DMS79 (cell line): Measurements from ENCODE around the gene PRKCB.
"Not testable (repeated sequence)": the region's sequence is repeated elsewhere in the genome, so short reads cannot be mapped to it uniquely, and the experiment has no call there.

Experiments
- DNase-seq: peaks from one replicate; lab custom pipeline; 2025; lab: John Stamatoyannopoulos, UW

Gene PRKCB

DNA sequence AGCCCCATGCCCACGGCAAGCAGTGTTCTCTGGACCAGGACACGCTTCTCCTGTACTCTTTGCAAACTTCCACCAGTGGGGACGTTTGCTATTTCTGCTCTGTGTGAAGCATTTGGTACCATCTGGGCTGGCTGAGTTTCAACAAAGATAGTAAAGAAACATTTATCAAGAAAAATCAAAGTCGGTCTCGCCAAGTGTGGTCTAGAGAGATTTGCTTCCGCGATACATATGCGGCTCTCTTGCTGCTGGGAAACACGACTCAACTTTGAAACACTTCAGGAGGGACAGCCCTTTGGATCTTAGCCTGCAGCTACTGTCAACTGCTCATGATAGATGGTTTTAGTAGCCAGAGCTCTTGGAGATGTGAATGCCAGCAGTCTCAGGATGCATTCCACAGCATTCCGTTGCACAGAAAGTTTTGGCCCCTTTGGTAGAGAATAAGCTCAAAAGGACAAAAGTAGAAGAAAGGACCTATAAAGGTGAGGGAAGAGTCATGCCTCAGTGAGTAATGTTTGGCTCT is 252.2 kb downstream of the PRKCB start:
- DNase-seq, result no peak

DNA sequence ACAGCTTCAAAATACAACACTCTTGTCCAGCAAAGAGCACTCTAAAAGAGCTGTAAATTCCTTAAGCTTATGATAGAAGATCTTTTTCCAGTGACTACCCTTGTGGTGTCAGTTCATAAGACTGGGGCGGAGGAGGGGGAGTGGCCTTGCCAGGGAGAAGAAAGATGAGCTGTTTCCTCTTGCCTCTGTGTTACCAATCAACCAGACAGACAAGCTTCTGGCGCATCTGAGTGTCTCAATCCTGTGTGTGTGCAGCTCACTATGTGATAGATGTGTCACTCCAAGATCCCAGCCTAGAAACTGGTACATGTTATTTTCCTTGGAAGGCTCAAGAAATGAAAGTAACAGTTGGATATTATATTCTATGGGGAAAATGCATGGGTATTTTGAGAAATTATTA is 253.0 kb downstream of the PRKCB start:
- DNase-seq, result no peak

DNA sequence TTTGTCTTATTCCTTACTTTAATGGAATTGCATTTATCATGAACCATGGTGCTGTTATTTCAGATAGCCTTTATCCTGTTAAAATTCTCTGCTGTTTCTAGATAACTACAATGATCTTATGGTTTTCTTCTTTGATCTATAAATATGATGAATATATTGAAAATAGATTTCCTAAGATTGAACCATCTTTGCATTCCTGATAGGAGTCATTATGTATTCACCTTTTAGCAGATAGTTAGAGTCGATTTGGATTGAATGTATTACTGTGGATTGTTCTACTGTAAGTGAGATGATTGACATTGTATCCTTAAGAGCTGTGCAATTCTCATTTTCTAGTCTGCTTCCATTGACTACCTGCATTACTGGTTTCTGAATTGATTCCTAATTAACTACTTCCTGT is 255.3 kb downstream of the PRKCB start:
- no peak for DNase-seq

DNA sequence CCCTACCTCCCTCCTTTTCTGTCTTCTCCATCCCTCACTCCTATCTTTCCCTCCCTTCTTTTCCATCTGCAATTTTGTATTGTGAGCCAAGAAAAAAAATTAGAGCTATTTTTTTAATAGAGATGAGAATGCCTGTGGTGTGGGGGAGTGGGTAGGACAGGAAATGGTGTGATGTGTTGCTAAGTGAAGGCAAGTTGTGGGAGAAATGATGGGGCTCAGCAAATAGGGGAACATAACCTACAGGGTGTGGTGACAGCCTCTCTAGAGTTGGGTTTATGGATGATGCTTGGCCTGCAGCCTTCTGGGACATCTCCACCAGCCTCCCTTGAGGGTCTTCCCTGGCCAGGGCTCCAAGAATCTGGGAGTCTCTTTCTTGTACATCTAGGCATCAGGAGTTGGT is 257.3 kb downstream of the PRKCB start:
- DNase-seq, result no peak

DNA sequence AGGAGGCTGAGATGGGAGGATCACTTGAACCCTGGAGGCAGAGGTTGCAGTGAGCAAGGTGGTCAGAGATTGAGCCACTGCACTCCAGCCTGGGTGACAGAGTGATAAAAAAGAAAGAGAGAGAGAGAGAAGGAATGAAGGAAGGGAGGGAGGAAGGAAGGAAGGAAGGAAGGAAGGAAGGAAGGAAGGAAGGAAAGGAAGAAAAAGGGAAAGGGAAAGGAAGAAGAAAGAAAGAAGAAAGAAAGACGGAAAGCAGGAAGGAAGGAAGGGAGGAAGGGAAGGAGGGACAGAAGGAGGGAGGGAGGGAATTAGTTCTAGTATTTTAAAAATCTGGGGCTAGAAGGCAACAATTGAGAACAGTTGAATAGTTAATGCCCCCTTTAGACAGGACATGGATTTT is 258.9 kb downstream of the PRKCB start:
- no peak for DNase-seq

DNA sequence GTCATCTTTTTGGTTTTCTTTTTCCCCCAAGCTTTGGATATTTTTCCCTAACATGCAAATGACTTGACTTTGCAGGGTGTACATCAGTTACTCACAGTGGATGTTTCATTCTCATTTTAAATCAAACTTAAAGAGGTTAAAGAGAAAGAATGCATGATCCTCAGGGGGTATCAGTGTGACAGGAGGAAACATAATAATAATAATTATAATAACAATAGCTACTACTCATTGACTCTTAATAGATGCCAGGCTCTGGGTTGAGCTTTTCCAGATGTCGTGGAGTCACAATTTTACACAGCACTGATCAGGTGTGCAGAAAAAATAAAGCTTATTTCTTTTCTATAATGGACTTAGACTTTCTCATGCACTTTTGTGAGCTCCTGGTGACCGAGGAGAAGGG is 263.1 kb downstream of the PRKCB start:
- no peak for DNase-seq

DNA sequence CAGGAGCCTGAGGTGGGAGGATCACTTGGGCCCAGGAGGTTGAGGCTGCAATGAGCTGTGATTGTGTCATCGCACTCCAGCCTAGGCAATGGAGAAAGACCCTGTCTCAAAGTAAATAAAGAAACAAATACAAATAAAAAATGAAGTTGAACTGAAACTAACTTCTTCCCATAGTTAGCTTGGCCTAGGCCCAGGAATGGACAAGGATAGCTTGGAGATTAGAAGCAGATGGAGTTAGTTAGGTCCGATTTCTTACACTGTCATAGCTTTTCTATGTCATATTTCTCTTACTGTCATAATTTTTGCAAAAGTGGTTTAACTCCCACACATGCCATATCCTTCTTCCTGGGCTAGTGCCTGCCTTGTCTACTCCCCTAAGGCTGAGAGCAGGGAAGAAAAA is 265.6 kb downstream of the PRKCB start:
- no peak for DNase-seq

DNA sequence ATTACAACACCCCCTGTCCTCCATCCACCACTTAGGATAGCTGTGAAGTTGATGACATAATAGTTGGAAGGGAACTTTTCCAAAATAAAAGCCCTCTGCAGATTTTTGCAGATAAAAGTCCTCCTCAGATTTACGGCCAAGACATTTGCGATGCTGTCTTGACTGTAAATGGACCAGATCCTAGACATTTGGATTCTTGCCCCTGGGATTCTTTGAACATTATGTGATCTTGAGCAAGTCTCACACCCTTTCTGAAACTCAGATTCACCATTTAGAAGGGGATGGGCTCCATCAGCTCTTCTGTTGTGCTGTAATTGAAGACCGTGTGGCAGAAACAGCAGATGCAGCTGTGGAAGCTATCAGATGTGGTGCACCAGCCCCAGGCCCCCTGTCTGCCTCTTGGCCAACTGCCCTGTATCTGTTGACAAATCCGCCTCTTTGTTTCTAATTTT is 266.5 kb downstream of the PRKCB start:
- DNase-seq, result peak; percentile 69

DNA sequence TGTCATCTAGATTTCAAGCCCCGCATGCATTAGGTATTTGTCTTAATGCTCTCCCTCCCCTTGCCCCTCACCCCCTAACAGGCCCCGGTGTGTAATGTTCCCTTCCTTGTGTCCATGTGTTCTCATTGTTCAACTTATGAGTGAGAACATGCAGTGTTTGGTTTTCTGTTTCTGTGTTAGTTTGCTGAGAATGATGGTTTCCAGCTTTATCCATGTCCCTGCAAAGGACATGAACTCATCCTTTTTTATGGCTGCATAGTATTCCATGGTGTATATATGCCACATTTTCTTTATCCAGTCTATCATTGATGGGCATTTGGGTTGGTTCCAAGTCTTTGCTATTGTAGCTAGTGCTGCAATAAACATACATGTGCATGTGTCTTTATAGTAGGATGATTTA is 269.7 kb downstream of the PRKCB start:
- DNase-seq, result not testable (repeated sequence)

DNA sequence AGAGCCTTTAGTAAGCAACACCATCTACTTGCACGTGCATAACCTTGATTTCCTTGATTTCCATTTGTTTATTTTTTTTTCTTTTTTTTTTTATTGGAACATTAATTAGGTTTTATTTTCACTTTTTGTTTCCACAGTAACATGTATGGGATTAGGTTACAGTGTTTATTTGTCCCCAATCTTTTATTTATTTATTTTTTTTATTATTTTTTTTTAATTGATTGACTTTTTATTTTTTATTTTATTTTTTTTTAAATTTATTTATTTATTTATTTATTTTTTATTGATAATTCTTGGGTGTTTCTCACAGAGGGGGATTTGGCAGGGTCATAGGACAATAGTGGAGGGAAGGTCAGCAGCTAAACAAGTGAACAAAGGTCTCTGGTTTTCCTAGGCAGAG is 272.3 kb downstream of the PRKCB start:
- not testable (repeated sequence) for DNase-seq

DNA sequence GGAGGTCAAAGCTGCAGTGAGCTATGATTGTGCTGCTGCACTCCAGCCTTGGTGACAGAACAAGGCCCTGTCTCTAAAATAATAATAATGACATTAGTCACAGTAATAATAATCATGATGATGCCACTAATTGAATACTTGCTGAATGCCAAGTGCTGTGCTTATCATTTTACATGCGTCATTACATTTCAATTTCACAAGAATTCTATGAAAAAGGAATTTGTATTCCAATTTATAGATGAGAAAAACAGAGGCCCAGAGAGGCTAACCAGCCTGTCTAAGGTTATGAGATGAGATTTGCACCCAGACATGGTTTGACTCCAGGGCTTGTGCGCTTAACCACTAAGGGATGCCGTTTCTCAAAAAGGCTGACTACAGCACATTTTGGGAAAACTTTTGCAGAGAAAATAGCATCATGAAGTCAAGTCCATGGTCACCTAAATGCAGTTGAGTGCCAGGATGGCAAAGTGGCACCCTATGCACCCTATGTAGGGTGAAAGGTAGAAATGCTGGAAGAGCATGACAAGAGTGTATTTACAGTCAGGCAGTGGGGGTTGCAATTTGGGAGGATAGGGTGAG is 276.0 kb downstream of the PRKCB start:
- DNase-seq, result no peak

DNA sequence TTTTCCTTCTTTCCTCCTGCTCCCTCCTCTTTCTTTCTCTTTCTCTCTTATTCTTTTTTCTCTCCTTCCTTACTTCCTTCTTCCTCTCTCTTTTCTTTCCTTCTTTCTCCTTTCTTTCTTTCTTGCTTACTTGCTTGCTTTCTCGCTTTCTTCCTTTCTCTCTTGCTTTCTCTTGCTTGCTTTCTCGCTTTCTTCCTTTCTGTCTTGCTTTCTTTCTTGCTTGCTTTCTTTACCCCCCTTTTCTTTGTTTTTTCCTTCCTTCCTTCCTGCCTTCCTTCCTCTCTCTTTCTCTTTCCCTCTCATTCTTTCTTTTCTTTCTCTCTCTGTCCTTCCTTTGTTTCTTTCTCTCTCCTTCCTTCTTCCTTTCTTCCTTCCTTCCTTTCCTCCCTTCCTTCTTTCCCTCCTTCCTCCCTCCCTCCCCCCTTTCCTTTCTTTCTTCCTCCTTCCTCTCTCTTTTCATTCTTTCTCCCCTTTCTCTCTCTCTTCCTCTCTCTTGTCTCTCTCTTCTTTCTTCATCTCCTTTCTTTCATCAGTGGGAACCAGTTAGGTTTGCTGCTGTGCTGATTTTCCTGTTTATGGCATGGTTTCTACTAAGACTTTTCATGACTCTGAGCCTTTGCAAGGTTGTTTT is 277.4 kb downstream of the PRKCB start:
- DNase-seq, result no peak

DNA sequence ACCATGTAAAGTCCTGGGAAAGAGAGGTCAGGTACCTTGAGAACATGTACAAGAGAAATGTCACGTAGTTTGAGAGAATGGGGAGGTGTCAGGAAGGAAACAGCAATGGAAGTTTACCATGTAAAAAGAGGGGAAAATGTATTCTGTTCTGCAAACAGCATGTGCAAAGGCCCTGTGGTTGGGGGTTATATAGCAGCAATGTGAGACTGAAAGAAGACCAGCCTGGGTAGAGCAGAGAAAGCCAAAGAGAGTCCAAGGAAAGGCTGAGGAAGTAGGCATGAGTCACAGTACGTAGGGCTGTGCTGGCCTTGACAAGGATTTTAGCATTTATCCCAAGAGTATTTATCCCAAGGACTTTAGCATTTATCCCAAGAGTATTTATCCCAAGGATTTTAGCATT is 279.1 kb downstream of the PRKCB start:
- no peak for DNase-seq

DNA sequence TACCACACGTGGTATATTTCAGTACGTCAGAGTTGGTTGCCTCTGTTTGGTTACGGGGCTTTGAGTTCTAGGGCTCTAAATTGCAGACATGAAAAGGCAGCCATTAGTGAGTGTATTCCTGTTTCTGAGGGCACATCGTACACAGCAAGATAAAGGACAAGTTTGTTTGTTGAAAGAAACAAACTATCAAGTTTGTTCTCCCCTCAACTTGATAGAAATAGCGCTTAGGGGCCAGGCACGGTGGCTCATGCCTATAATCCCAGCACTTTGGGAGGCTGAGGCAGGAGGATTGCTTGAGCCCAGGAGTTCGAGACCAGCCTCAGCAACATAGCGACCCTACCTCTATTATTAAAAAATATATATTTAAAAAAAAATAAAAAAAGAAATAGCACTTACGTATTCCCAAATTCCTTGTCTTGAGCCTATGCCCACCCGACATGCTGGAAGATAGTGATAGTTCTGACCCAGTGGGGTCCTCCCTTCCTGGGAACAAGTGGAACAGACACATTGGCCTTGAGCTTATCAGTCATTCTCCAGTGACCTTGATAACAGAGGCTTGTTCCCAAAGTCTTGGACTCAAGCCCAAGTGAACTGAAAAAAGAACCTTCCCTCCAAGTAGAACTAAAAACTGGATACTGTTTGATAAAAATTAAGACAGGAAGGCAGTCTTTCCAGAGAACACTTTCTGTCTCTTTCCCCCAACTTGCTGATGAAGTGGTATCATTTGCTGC is 280.4 kb downstream of the PRKCB start:
- no peak for DNase-seq

DNA sequence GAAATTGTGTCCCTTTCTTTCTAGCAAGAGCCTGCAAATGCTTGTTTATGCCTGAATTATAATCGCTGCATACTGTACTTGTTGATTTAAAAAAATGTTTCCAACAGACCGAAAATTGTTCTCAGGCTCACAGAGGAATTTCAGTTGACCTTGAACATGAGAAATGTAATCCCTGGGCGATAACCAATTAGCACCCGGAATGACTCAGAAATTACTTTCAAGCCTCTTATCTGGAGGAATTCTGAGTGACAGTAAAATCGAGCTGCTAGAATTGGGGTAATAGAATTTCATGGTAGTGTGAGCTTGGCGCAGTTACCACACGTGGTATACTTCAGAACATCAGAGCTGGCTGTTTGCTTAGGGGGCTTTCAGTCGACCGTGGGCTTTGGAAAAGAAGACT is 281.2 kb downstream of the PRKCB start:
- DNase-seq, result no peak

DNA sequence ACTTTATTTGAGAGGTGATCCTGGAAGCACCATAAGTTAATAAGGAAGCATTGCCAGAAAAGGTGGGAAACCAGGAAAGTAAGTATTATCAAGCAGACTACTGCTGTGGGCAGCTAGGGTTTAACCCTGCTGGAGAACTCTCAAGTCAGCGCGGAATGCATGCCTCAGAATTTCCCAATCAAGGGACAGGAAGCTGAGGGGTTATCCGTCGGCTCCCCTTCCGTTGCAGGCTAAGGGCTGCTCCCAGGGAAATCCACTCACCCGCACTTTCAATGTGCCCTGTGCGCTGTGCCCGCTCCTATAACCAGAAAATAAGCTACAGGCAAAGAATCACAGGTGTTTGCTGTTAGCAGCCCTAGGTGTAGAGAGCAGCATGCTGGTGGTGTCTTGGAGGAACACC is 281.9 kb downstream of the PRKCB start:
- no peak for DNase-seq

DNA sequence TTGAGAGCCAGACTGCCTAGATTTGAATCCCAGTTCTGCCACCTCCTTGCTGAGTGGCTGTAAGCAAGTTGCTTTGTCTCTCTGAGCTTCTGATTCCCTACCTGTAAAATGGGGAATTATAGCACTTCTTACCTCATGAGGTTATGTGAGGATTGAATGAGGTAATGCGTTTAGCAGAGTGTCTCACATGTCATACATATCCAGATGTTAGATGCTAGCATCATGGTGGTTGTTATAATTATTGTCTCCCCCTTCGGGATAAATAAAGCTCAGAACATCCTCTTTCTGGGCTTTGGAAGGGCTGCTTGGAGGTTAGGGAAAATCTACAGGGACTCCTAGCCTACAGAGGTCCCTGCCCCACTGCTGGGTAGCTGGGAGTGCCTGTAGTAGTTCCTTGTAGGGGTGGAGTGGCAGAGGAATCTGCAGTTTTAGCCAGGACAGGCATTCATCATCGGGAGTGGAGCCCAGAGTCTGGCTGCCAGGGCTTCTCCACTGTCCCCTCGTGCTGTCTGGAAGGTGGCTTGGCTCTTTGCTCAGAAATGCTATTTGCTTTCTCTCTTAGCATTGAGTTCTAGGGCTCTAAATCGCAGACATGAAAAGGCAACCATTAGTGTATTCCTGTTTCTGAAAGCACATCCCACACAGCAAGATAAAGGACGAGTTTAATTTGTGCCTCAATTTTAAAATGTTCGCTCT is 282.5 kb downstream of the PRKCB start:
- no peak for DNase-seq

DNA sequence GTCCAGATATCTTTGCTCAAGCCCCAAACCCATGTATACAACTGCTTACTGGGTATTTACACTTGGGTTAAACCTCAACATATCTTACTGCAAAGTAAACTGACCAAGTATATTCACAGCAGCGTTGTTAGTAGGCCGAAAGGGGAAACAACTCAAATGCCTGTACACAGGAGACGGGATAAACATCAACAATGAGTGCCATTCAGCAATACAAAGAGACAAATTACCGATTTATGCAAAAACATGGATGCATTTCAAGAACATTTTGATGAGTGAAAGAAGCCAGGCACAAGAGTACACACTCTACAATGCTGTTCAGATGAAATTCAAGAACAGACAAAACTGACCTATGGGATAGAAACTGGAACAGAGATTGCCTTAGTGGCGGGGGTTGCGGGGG is 284.0 kb downstream of the PRKCB start:
- DNase-seq, result no peak

DNA sequence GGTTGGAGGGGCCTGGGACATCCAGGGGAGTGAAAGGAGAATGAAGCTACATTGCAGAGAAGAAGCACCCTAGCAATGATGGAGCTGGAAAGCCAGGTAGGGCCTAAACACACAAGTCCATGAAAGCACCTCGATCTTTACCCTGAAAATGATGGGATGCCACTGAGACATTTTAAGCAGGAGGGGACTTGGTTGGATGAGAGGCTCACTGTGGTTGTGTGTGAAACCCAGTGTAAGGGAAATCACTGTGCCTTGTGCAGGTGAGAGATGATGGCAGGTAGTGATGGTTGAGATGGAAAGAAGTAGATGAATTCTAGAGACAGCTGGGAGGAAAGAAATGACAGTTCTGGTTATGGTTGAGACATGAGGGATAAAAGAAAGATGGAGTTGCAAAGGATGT is 287.5 kb downstream of the PRKCB start:
- no peak for DNase-seq

DNA sequence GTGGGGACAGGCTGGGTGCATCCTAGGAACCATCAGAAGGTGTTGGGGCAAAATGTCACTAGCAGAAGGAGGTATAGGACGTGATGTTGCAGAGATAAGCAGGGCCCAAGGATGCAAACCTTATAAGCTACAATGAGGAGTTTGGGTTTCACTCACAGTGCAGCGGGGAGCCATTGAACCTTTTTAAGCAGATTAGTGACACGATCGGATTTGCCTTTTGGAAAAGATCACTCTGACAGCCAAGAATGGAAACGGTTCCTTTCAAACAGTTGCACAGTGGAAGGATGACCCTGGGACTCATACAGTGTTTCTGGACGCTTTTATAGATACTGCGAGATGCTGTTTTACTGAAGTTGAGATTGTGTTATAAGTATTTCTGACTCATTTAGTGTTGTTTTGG is 288.5 kb downstream of the PRKCB start:
- no peak for DNase-seq

DNA sequence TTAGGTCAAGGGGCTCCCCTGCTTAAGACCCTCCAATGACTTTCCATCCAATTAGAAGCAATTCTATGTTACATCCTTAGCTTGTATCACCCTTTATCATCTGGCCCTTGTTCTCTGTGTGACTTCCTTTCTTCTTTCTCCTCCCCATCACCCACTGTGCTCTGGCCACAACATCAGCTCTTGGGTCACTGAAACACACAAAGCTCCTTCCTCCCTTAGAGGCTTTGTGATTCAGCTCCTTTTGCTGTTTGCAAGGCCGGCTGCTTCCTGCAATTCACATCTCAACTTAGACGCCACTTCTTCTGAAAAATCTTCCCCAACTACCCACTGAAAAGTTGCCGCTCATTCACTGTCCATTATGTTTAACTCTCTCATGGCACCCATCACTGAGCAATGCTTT is 289.4 kb downstream of the PRKCB start:
- no peak for DNase-seq

DNA sequence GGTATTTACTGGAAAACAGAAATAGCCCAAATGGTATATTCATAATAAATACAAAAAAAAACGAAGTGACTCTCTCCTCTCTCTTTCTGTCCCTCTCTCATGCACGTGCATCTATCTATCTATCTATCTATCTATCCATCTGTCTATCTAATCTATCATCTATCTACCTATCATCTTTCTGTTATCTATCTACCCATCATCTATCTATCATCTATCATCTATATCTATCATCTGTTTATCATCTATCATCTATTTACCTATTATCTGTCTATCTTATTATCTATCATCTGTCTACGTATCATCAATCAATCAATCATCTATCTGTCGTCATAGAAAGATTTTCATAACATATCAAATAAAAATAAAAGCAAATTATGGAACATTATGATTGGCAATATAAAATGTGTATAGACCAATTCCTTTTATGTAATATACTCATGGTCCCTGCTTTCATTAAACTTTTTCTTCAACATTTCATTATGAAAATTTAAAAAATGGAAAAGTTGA is 293.7 kb downstream of the PRKCB start:
- no peak for DNase-seq
